Chondrocyte (in vitro differentiated cells): ENCODE measurements around the gene TRIM61. TPM values are rescaled to one million over a fixed set of nuclear protein-coding genes. Genes with fewer than 3 reads are reported as not detected.
"Not testable (repeated sequence)": the region's sequence is repeated elsewhere in the genome, so short reads cannot be mapped to it uniquely, and the experiment has no call there.

Experiments
- DNase-seq: peaks from one replicate; pipeline ENCODE4 v3.0.0; 2021; ENCODE audit warnings: mixed read lengths, low spot score
- H3K27ac Mint-ChIP-seq: one replicate; pipeline ENCODE4 v1.8.0; 2021; ENCODE audit warnings: mild to moderate bottlenecking, moderate library complexity, mixed read lengths; ENCODE audit not compliant: unreplicated experiment
- H3K27me3 Mint-ChIP-seq: 2 replicates; pipeline ENCODE4 v1.8.0; 2021; ENCODE audit warnings: low read depth, mixed read lengths
- H3K36me3 Mint-ChIP-seq: 2 replicates; pipeline ENCODE4 v1.8.0; 2021; ENCODE audit warnings: low read depth, mixed read lengths
- H3K4me1 Mint-ChIP-seq: 2 replicates; pipeline ENCODE4 v1.8.0; 2021; ENCODE audit warnings: low read depth, mild to moderate bottlenecking, mixed read lengths
- H3K4me3 Mint-ChIP-seq: one replicate; pipeline ENCODE4 v1.8.0; 2021; ENCODE audit warnings: mild to moderate bottlenecking, moderate library complexity, mixed read lengths; ENCODE audit not compliant: unreplicated experiment
- H3K9me3 Mint-ChIP-seq: 2 replicates; pipeline ENCODE4 v1.8.0; 2021; ENCODE audit warnings: low read depth, mixed read lengths
- CTCF ChIP-seq: fragments of 200-600 bp; sonication (generic); IDR thresholded peaks from 2 replicates; pipeline ENCODE4 v1.5.0; 2021; ENCODE audit warnings: antibody characterized with exemption, mild to moderate bottlenecking, moderate library complexity
- long read RNA-seq: library from polyadenylated mRNA; stranded (forward); transcript quantifications from one replicate; pipeline ENCODE4 v2.0.0, GENCODE V29; 2021
- total RNA-seq: library from RNA; stranded (reverse); gene quantifications from 3 replicates; pipeline ENCODE4 v1.2.1, GENCODE V29; 2021

Gene TRIM61
- 0.20 to 0.79 TPM in 2 of 3 replicates, not detected in the other for total RNA-seq
- long read RNA-seq, result 0 reads

GRCh38 chr4:164977243-164978164, at the start of gene TRIM61:
Gene TRIM61, minus strand, starts transcription at chr4:164977657. Its CDS starts 7,655 bp downstream, at chr4:164970002.
- peaks cover 3% of the 10 kb centered on the region for H3K27me3 Mint-ChIP-seq
- no peak for DNase-seq
- H3K36me3 Mint-ChIP-seq, result no peaks in the 10 kb centered on the region
- peak within 1 kb of the TSS; percentile 62 for H3K4me3 Mint-ChIP-seq
- no peak for TF ChIP-seq CTCF
- no peaks in the 10 kb centered on the region for H3K4me1 Mint-ChIP-seq
- no peak within 1 kb of the TSS for H3K27ac Mint-ChIP-seq
- no peaks in the 10 kb centered on the region for H3K9me3 Mint-ChIP-seq

- H3K4me3 Mint-ChIP-seq, H3K9me3 Mint-ChIP-seq, H3K27ac Mint-ChIP-seq, H3K36me3 Mint-ChIP-seq, H3K27me3 Mint-ChIP-seq, DNase-seq, H3K4me1 Mint-ChIP-seq: not testable (repeated sequence)
Measured at GRCh38 chr4:165025782-165026181, 48.3 kb upstream of the TRIM61 start.

- not testable (repeated sequence) for H3K36me3 Mint-ChIP-seq, H3K4me3 Mint-ChIP-seq, DNase-seq, H3K4me1 Mint-ChIP-seq, H3K9me3 Mint-ChIP-seq, H3K27ac Mint-ChIP-seq, H3K27me3 Mint-ChIP-seq
Measured at GRCh38 chr4:165019995-165020394, 42.5 kb upstream of the TRIM61 start.

- no peaks in the 10 kb centered on the region for H3K4me1 Mint-ChIP-seq
- no peak overlapping the region for H3K27ac Mint-ChIP-seq
- DNase-seq, result no peak
- H3K9me3 Mint-ChIP-seq, result no peaks in the 10 kb centered on the region
- no peak overlapping the region for H3K4me3 Mint-ChIP-seq
- H3K27me3 Mint-ChIP-seq, result peaks cover 8% of the 10 kb centered on the region
- peak; percentile 38 for TF ChIP-seq CTCF
- no peaks in the 10 kb centered on the region for H3K36me3 Mint-ChIP-seq
Measured at GRCh38 chr4:165016971-165017370, 39.5 kb upstream of the TRIM61 start.

GRCh38 chr4:165013691-165014090, 36.2 kb upstream of the TRIM61 start:
- no peak overlapping the region for H3K27ac Mint-ChIP-seq
- H3K4me1 Mint-ChIP-seq, result no peaks in the 10 kb centered on the region
- H3K27me3 Mint-ChIP-seq, result peaks cover 7% of the 10 kb centered on the region
- TF ChIP-seq CTCF, result no peak
- no peaks in the 10 kb centered on the region for H3K36me3 Mint-ChIP-seq
- no peak for DNase-seq
- no peaks in the 10 kb centered on the region for H3K9me3 Mint-ChIP-seq
- no peak overlapping the region for H3K4me3 Mint-ChIP-seq

- no peak for TF ChIP-seq CTCF
- H3K27me3 Mint-ChIP-seq, result peaks cover 2% of the 10 kb centered on the region
- H3K9me3 Mint-ChIP-seq, result no peaks in the 10 kb centered on the region
- no peaks in the 10 kb centered on the region for H3K36me3 Mint-ChIP-seq
- no peak for DNase-seq
- H3K4me1 Mint-ChIP-seq, result no peaks in the 10 kb centered on the region
- no peak overlapping the region for H3K4me3 Mint-ChIP-seq
- H3K27ac Mint-ChIP-seq, result no peak overlapping the region
Measured at GRCh38 chr4:165011403-165011802, 33.9 kb upstream of the TRIM61 start.
